Measurements from ENCODE around the gene ANO2.

ANO2 gene

GRCh38 chr12:5650281-5650680, 294.8 kb downstream of the ANO2 start:
- in situ Hi-C loops (cut with HindIII; ENCODE audit: low sequenced_read_pairs): no loop called here
- no peak for TF ChIP-seq CTCF (IDR thresholded peaks at IDR 0.05; ENCODE audit: low read depth, low read length)
- DNase-seq (ENCODE audit: low read depth, low spot score): no peak
- H3K4me3 ChIP-seq (ENCODE audit: low read depth, low read length): no peak overlapping the region

GRCh38 chr12:5648692-5649359, 296.2 kb downstream of the ANO2 start:
- no peak overlapping the region for H3K4me3 ChIP-seq (ENCODE audit: low read depth, low read length)
- in situ Hi-C loops (cut with HindIII; ENCODE audit: low sequenced_read_pairs): no loop called here
- peak; percentile 46 for TF ChIP-seq CTCF (IDR thresholded peaks at IDR 0.05; ENCODE audit: low read depth, low read length)
- DNase-seq (ENCODE audit: low read depth, low spot score): no peak

- no peak for DNase-seq (ENCODE audit: low read depth, low spot score)
- no peak for TF ChIP-seq CTCF (IDR thresholded peaks at IDR 0.05; ENCODE audit: low read depth, low read length)
These were observed 301.8 kb downstream of the ANO2 start for GRCh38 chr12:5643266-5643665.

GRCh38 chr12:5637698-5638097, 307.4 kb downstream of the ANO2 start:
- TF ChIP-seq CTCF (IDR thresholded peaks at IDR 0.05; ENCODE audit: low read depth, low read length): no peak
- DNase-seq (ENCODE audit: low read depth, low spot score): no peak
- in situ Hi-C loops (cut with HindIII; ENCODE audit: low sequenced_read_pairs): no loop called here
- H3K4me3 ChIP-seq (ENCODE audit: low read depth, low read length): no peak overlapping the region

More at GRCh38 chr12:5643266-5643665, 301.8 kb downstream of the ANO2 start:
- H3K4me3 ChIP-seq (ENCODE audit: low read depth, low read length): no peak overlapping the region
- in situ Hi-C loops (cut with HindIII; ENCODE audit: low sequenced_read_pairs): no loop called here

GRCh38 chr12:5636907-5637306, 308.2 kb downstream of the ANO2 start:
- in situ Hi-C loops (cut with HindIII; ENCODE audit: low sequenced_read_pairs): no loop called here
- no peak for TF ChIP-seq CTCF (IDR thresholded peaks at IDR 0.05; ENCODE audit: low read depth, low read length)
- H3K4me3 ChIP-seq (ENCODE audit: low read depth, low read length): no peak overlapping the region
- DNase-seq (ENCODE audit: low read depth, low spot score): no peak

- DNase-seq (ENCODE audit: low read depth, low spot score): no peak
- no peak for TF ChIP-seq CTCF (IDR thresholded peaks at IDR 0.05; ENCODE audit: low read depth, low read length)
- in situ Hi-C loops (cut with HindIII; ENCODE audit: low sequenced_read_pairs): no loop called here
- H3K4me3 ChIP-seq (ENCODE audit: low read depth, low read length): no peak overlapping the region
These were observed 312.0 kb downstream of the ANO2 start for GRCh38 chr12:5633106-5633505.
